Ishikawa (cell line): ENCODE data around the gene ULK4.

Experiments used
- CEBPB ChIP-seq: IDR thresholded peaks from 2 replicates; pipeline ENCODE4 v1.6.1; 2012
- CREB1 ChIP-seq: IDR thresholded peaks from 2 replicates; pipeline ENCODE4 v1.6.1; 2012; ENCODE audit warnings: low read depth
- EGR1 ChIP-seq: IDR thresholded peaks from 2 replicates; pipeline ENCODE4 v1.6.1; 2012
- EP300 ChIP-seq: IDR thresholded peaks from 2 replicates; pipeline ENCODE4 v1.6.1; 2012; ENCODE audit warnings: borderline replicate concordance
- FOXM1 ChIP-seq: IDR thresholded peaks from 2 replicates; pipeline ENCODE4 v1.6.1; 2012; ENCODE audit warnings: low read depth, borderline replicate concordance
- NFIC ChIP-seq: IDR thresholded peaks from 2 replicates; pipeline ENCODE4 v1.6.1; 2012
- RAD21 ChIP-seq: IDR thresholded peaks from 2 replicates; pipeline ENCODE4 v1.6.1; 2012; ENCODE audit warnings: low read depth
- TAF1 ChIP-seq: IDR thresholded peaks from 2 replicates; pipeline ENCODE4 v1.6.1; 2012; ENCODE audit warnings: low read depth, mild to moderate bottlenecking
- TCF12 ChIP-seq: IDR thresholded peaks from 2 replicates; pipeline ENCODE4 v1.6.1; 2012; ENCODE audit warnings: low read depth
- TEAD4 ChIP-seq: IDR thresholded peaks from 2 replicates; pipeline ENCODE4 v1.6.1; 2012
- YY1 ChIP-seq: IDR thresholded peaks from 2 replicates; pipeline ENCODE4 v1.6.1; 2012; ENCODE audit warnings: low read depth
- ZBTB7A ChIP-seq: IDR thresholded peaks from 2 replicates; pipeline ENCODE4 v1.6.1; 2012; ENCODE audit warnings: low read depth
- TF ChIP-seq, protein P1 (sequence below): IDR thresholded peaks from 2 replicates; pipeline ENCODE4 v1.6.1; 2012
- TF ChIP-seq, protein P2 (sequence below): IDR thresholded peaks from 2 replicates; pipeline ENCODE4 v1.6.1; 2012; ENCODE audit warnings: low read depth, mild to moderate bottlenecking
- TF ChIP-seq, protein P3 (sequence below): IDR thresholded peaks from 2 replicates; pipeline ENCODE4 v1.6.1; 2012

The ULK4 gene

DNA sequence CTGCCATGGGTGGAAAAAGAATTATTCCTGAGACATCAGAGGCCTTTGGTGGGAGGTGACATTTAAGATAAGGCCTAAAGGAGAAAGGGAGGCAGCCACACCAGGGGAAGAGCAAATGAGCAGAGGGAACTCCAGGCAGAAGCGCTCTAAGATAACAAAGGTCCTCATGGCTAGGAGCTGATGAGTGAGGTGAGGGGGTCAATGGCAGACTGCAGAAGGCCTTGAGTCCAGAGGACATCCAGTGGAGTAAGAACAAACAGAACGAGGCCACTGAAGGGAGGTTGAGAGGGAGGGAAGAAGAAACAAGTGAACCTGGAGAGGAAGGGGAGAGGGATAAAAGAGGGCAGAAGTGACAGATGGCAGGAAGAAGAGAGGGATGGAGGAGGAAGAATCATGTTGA lies 665.3 kb downstream of the ULK4 start:
- TF ChIP-seq RAD21 (no peak), EGR1 (no peak), NFIC (no peak), CREB1 (no peak), TAF1 (no peak), FOXM1 (no peak), CEBPB (no peak), EP300 (no peak), YY1 (no peak), TEAD4 (no peak), TCF12 (no peak), ZBTB7A (no peak)
- TF ChIP-seq, protein P1, sequence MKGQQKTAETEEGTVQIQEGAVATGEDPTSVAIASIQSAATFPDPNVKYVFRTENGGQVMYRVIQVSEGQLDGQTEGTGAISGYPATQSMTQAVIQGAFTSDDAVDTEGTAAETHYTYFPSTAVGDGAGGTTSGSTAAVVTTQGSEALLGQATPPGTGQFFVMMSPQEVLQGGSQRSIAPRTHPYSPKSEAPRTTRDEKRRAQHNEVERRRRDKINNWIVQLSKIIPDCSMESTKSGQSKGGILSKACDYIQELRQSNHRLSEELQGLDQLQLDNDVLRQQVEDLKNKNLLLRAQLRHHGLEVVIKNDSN = no peak
- TF ChIP-seq, protein P2, sequence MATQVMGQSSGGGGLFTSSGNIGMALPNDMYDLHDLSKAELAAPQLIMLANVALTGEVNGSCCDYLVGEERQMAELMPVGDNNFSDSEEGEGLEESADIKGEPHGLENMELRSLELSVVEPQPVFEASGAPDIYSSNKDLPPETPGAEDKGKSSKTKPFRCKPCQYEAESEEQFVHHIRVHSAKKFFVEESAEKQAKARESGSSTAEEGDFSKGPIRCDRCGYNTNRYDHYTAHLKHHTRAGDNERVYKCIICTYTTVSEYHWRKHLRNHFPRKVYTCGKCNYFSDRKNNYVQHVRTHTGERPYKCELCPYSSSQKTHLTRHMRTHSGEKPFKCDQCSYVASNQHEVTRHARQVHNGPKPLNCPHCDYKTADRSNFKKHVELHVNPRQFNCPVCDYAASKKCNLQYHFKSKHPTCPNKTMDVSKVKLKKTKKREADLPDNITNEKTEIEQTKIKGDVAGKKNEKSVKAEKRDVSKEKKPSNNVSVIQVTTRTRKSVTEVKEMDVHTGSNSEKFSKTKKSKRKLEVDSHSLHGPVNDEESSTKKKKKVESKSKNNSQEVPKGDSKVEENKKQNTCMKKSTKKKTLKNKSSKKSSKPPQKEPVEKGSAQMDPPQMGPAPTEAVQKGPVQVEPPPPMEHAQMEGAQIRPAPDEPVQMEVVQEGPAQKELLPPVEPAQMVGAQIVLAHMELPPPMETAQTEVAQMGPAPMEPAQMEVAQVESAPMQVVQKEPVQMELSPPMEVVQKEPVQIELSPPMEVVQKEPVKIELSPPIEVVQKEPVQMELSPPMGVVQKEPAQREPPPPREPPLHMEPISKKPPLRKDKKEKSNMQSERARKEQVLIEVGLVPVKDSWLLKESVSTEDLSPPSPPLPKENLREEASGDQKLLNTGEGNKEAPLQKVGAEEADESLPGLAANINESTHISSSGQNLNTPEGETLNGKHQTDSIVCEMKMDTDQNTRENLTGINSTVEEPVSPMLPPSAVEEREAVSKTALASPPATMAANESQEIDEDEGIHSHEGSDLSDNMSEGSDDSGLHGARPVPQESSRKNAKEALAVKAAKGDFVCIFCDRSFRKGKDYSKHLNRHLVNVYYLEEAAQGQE = no peak
- TF ChIP-seq, protein P3, sequence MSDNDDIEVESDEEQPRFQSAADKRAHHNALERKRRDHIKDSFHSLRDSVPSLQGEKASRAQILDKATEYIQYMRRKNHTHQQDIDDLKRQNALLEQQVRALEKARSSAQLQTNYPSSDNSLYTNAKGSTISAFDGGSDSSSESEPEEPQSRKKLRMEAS = no peak

DNA sequence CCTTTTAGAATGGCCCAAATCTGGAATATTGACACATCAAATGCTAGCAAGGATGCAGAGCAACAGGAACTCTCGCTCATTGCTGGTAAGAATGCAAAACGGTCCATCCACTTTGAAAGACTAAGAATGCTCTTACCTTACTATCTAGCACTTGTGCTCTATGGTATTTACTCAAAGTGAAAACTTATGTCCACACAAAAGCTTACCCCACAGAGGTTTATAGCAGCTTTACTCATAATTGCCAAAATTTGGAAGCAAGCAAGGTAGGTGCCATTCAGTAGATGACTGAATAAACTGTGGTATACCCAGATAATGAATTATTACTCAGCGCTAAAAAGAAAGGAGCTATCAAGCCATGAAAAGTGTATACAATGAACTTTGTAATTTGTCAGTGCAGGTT lies 666.2 kb downstream of the ULK4 start:
- TF ChIP-seq TAF1 (no peak), YY1 (no peak), CREB1 (no peak), EP300 (no peak), EGR1 (no peak), RAD21 (no peak), FOXM1 (no peak), ZBTB7A (no peak), NFIC (no peak), CEBPB (no peak)
- TF ChIP-seq, protein P2 = no peak
- TF ChIP-seq, protein P1 = no peak
- TF ChIP-seq, protein P3 = no peak

DNA sequence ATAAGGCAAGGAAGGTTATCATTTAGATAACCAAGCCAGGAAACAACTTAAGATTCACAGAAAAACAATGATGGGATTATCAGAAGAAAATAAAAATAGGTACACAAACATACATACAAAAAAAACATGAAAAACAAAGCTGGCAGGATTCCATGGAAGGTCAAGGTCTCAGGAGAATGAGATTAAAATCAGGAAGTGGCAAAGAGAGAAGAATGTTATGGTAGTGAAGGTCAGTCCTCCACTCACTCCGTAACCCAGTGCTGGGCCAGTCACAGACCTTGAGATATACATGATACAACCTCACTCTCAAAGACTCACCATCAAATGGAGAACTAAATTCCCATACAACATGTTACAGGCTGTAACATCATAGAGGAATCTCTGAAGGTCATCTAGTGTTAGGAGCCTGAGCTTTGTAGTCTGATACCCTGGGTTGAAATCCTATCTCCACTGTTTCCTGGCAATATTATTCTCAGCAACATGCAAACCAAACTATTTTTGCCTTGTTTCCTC lies 668.7 kb downstream of the ULK4 start:
- TF ChIP-seq, protein P3 = no peak

DNA sequence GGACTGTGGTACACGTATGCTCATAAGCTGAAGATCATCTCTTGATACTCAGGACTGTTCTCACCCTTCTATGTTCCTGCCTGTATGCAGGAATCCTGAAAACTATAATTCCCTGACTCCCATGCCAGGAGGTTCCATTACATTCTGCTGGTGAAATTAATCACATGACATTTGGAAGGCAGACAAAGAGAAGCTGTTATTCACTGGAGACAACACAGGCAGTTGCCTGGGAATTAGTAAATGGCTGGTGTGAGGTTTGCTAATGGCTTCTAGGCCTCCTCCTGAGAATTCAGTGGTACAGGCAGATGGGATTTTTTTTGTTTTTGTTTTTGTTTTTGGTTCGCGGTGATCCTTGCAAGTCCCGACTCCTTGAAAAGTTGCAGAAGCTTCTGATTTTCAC lies 671.2 kb downstream of the ULK4 start:
- TF ChIP-seq, protein P1 = no peak
- no peak for TF ChIP-seq TCF12
- TF ChIP-seq EP300 = no peak
- TF ChIP-seq YY1 = no peak
- no peak for TF ChIP-seq FOXM1
- no peak for TF ChIP-seq CEBPB
- no peak for TF ChIP-seq TEAD4
- no peak for TF ChIP-seq TAF1
- TF ChIP-seq, protein P3 = no peak
- TF ChIP-seq RAD21 = no peak
- no peak for TF ChIP-seq CREB1
- no peak for TF ChIP-seq NFIC
- no peak for TF ChIP-seq ZBTB7A
- TF ChIP-seq, protein P2 = no peak
- TF ChIP-seq EGR1 = no peak
